GM23338 (cell line): Measurements from ENCODE around the gene SLC35G1. TPM values are rescaled to one million over a fixed set of nuclear protein-coding genes. Genes with fewer than 3 reads are reported as not detected.

ENCODE experiments used
- ATAC-seq: fragments of 200-7000 bp; cut with Tn5 transposase; 3 replicates; pipeline ENCODE4 v1.9.1; 2020
- DNase-seq: peaks from one replicate; pipeline ENCODE4 v3.0.0-alpha.2; 2015; ENCODE audit warnings: low spot score
- H2AFZ ChIP-seq: fragments of 200-600 bp; sonication (generic); 2 replicates; pipeline ENCODE4 v1.8.0; 2016; ENCODE audit warnings: antibody characterized with exemption, mild to moderate bottlenecking, moderate library complexity
- H3F3A ChIP-seq: fragments of 200-600 bp; sonication (generic); replicated peaks from 2 replicates; pipeline ENCODE4 v1.8.0; 2017; ENCODE audit warnings: antibody characterized with exemption, mixed run types, low read depth
- H3K27ac ChIP-seq: fragments of 200-600 bp; sonication (generic); 2 replicates; pipeline ENCODE4 v1.6.1; 2016; ENCODE audit warnings: low read depth
- H3K27me3 ChIP-seq: fragments of 200-600 bp; sonication (generic); 2 replicates; pipeline ENCODE4 v1.8.0; 2016; ENCODE audit warnings: mild to moderate bottlenecking, mixed run types, moderate library complexity; ENCODE audit not compliant: insufficient read depth
- H3K36me3 ChIP-seq: fragments of 200-600 bp; sonication (generic); 2 replicates; pipeline ENCODE4 v1.8.0; 2016; ENCODE audit warnings: mild to moderate bottlenecking; ENCODE audit not compliant: insufficient read depth
- H3K4me1 ChIP-seq: fragments of 200-600 bp; sonication (generic); 2 replicates; pipeline ENCODE4 v1.8.0; 2016; ENCODE audit warnings: mild to moderate bottlenecking, moderate library complexity; ENCODE audit not compliant: insufficient read depth
- H3K4me2 ChIP-seq: fragments of 200-600 bp; sonication (generic); 2 replicates; pipeline ENCODE4 v1.7.1; 2017; ENCODE audit warnings: mixed run types
- H3K4me3 ChIP-seq: fragments of 200-600 bp; sonication (generic); 2 replicates; pipeline ENCODE4 v1.6.1; 2016; ENCODE audit warnings: mixed run types
- H3K79me2 ChIP-seq: fragments of 200-600 bp; sonication (generic); replicated peaks from 2 replicates; pipeline ENCODE4 v1.8.0; 2017; ENCODE audit warnings: mild to moderate bottlenecking; ENCODE audit not compliant: insufficient read depth
- H3K9me2 ChIP-seq: fragments of 200-600 bp; sonication (generic); 2 replicates; pipeline ENCODE4 v1.8.0; 2017; ENCODE audit not compliant: insufficient read depth
- H4K20me1 ChIP-seq: fragments of 200-600 bp; sonication (generic); replicated peaks from 2 replicates; pipeline ENCODE4 v1.8.0; 2017; ENCODE audit warnings: mild to moderate bottlenecking; ENCODE audit not compliant: insufficient read depth
- H3K27ac Mint-ChIP-seq: 2 replicates; pipeline ENCODE4 v1.8.0; 2020; ENCODE audit warnings: inconsistent platforms, mild to moderate bottlenecking, moderate library complexity, mixed read lengths
- H3K27me3 Mint-ChIP-seq: 3 replicates; pipeline ENCODE4 v1.8.0; 2022; ENCODE audit warnings: low read depth, mild to moderate bottlenecking, moderate library complexity, mixed read lengths, inconsistent platforms; ENCODE audit not compliant: insufficient read depth, poor library complexity
- H3K36me3 Mint-ChIP-seq: 3 replicates; pipeline ENCODE4 v1.8.0; 2021; ENCODE audit warnings: low read depth, mild to moderate bottlenecking, inconsistent platforms, moderate library complexity, mixed read lengths
- H3K4me1 Mint-ChIP-seq: 3 replicates; pipeline ENCODE4 v1.8.0; 2020; ENCODE audit warnings: mild to moderate bottlenecking, inconsistent platforms, mixed read lengths
- H3K4me3 Mint-ChIP-seq: 3 replicates; pipeline ENCODE4 v1.8.0; 2021; ENCODE audit warnings: moderate library complexity, mild to moderate bottlenecking, inconsistent platforms, mixed read lengths
- H3K9me3 Mint-ChIP-seq: 3 replicates; pipeline ENCODE4 v1.8.0; 2020; ENCODE audit warnings: moderate library complexity, mild to moderate bottlenecking, inconsistent platforms, mixed read lengths
- CREB1 ChIP-seq: fragments of 250-450 bp; sonication (Bioruptor Pico); IDR thresholded peaks from 2 replicates; pipeline ENCODE4 v1.5.0; 2020; ENCODE audit warnings: low read depth, mild to moderate bottlenecking, moderate library complexity
- EZH2 ChIP-seq: fragments of 200-600 bp; sonication (generic); IDR thresholded peaks from one replicate; pipeline ENCODE4 v1.8.0; 2017; ENCODE audit warnings: antibody characterized with exemption, mild to moderate bottlenecking, low read depth; ENCODE audit not compliant: unreplicated experiment
- EZH2phosphoT487 ChIP-seq: fragments of 200-600 bp; sonication (generic); IDR thresholded peaks from one replicate; pipeline ENCODE4 v1.8.1; 2018; ENCODE audit warnings: antibody characterized with exemption; ENCODE audit not compliant: unreplicated experiment
- JUNB ChIP-seq: IDR thresholded peaks from one replicate; pipeline ENCODE4 v1.6.1; 2016; ENCODE audit warnings: antibody characterized with exemption; ENCODE audit not compliant: unreplicated experiment
- NANOG ChIP-seq: IDR thresholded peaks from 2 replicates; pipeline ENCODE4 v1.6.1; 2016; ENCODE audit warnings: antibody characterized with exemption, borderline replicate concordance
- POLR2AphosphoS5 ChIP-seq: IDR thresholded peaks from 2 replicates; pipeline ENCODE4 v1.6.1; 2016; ENCODE audit warnings: antibody characterized with exemption, low read depth
- STAT1 ChIP-seq: IDR thresholded peaks from one replicate; pipeline ENCODE4 v1.6.1; 2016; ENCODE audit warnings: antibody characterized with exemption; ENCODE audit not compliant: unreplicated experiment
- ZNF114 ChIP-seq: fragments of 250-450 bp; sonication (Bioruptor Pico); IDR thresholded peaks from 2 replicates; pipeline ENCODE4 v1.5.0; 2020; ENCODE audit warnings: mild to moderate bottlenecking, moderate library complexity
- ZNF331 ChIP-seq: fragments of 250-450 bp; sonication (Bioruptor Pico); IDR thresholded peaks from 2 replicates; pipeline ENCODE4 v1.5.0; 2020; ENCODE audit warnings: low read depth, mild to moderate bottlenecking, moderate library complexity
- polyA plus RNA-seq: library from polyadenylated mRNA; unstranded; fragments of >200 nt; fragmentation: Nextera tagmentation; extraction: Ambion mirVana; gene quantifications from 2 replicates; pipeline ENCODE4 v1.2.1, GENCODE V29; 2016
- total RNA-seq: library from RNA; depleted of rRNA; stranded (reverse); fragments of >200 nt; shearing (Covaris generic); gene quantifications from 2 replicates; pipeline ENCODE4 v1.2.3, GENCODE V29; 2014
- TF ChIP-seq, protein P1 (sequence below): fragments of 250-450 bp; sonication (Bioruptor Pico); IDR thresholded peaks from 2 replicates; pipeline ENCODE4 v1.5.0; 2020; ENCODE audit warnings: mild to moderate bottlenecking, moderate library complexity
- TF ChIP-seq, protein P2 (sequence below), 2 experiments: fragments of 200-600 bp in 1 of 2; sonication (generic) in 1 of 2; conservative IDR thresholded peaks; 2 replicates each; pipeline versions ENCODE4 v1.5.1 to v1.6.1; 2016 to 2017; ENCODE audit warnings: antibody characterized with exemption in 2 of 2, low read depth in 2 of 2, mild to moderate bottlenecking in 2 of 2, moderate library complexity in 1 of 2
- TF ChIP-seq, protein P3 (sequence below): IDR thresholded peaks from one replicate; pipeline ENCODE4 v1.6.1; 2018; ENCODE audit warnings: antibody characterized with exemption; ENCODE audit not compliant: unreplicated experiment
- TF ChIP-seq, protein P4 (sequence below): IDR thresholded peaks from 2 replicates; pipeline ENCODE4 v1.6.1; 2016; ENCODE audit warnings: antibody characterized with exemption

Gene SLC35G1
- total and polyA plus RNA-seq, 2 experiments from 2014 or later: 3.9 to 4.1 TPM

DNA sequence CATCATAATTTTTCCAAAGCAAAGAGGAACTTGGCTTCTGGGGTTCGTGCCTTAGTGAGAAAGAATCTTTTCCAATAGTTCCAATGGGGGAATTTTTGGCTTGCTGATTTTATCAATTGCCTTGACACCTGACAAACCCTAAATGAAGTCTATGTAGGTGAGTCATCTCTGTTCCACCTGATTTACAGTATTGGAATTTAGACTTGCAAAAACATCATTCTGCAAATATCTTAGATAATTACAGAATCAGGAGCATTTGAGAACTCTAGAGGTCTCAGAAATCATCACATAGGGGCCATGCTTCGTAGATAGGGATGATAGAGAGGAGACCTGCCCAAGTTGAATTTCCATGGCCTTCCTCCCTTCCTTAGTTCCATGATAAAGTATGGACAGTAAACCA, 9.3 kb downstream of the SLC35G1 start:
- TF ChIP-seq, protein P1, sequence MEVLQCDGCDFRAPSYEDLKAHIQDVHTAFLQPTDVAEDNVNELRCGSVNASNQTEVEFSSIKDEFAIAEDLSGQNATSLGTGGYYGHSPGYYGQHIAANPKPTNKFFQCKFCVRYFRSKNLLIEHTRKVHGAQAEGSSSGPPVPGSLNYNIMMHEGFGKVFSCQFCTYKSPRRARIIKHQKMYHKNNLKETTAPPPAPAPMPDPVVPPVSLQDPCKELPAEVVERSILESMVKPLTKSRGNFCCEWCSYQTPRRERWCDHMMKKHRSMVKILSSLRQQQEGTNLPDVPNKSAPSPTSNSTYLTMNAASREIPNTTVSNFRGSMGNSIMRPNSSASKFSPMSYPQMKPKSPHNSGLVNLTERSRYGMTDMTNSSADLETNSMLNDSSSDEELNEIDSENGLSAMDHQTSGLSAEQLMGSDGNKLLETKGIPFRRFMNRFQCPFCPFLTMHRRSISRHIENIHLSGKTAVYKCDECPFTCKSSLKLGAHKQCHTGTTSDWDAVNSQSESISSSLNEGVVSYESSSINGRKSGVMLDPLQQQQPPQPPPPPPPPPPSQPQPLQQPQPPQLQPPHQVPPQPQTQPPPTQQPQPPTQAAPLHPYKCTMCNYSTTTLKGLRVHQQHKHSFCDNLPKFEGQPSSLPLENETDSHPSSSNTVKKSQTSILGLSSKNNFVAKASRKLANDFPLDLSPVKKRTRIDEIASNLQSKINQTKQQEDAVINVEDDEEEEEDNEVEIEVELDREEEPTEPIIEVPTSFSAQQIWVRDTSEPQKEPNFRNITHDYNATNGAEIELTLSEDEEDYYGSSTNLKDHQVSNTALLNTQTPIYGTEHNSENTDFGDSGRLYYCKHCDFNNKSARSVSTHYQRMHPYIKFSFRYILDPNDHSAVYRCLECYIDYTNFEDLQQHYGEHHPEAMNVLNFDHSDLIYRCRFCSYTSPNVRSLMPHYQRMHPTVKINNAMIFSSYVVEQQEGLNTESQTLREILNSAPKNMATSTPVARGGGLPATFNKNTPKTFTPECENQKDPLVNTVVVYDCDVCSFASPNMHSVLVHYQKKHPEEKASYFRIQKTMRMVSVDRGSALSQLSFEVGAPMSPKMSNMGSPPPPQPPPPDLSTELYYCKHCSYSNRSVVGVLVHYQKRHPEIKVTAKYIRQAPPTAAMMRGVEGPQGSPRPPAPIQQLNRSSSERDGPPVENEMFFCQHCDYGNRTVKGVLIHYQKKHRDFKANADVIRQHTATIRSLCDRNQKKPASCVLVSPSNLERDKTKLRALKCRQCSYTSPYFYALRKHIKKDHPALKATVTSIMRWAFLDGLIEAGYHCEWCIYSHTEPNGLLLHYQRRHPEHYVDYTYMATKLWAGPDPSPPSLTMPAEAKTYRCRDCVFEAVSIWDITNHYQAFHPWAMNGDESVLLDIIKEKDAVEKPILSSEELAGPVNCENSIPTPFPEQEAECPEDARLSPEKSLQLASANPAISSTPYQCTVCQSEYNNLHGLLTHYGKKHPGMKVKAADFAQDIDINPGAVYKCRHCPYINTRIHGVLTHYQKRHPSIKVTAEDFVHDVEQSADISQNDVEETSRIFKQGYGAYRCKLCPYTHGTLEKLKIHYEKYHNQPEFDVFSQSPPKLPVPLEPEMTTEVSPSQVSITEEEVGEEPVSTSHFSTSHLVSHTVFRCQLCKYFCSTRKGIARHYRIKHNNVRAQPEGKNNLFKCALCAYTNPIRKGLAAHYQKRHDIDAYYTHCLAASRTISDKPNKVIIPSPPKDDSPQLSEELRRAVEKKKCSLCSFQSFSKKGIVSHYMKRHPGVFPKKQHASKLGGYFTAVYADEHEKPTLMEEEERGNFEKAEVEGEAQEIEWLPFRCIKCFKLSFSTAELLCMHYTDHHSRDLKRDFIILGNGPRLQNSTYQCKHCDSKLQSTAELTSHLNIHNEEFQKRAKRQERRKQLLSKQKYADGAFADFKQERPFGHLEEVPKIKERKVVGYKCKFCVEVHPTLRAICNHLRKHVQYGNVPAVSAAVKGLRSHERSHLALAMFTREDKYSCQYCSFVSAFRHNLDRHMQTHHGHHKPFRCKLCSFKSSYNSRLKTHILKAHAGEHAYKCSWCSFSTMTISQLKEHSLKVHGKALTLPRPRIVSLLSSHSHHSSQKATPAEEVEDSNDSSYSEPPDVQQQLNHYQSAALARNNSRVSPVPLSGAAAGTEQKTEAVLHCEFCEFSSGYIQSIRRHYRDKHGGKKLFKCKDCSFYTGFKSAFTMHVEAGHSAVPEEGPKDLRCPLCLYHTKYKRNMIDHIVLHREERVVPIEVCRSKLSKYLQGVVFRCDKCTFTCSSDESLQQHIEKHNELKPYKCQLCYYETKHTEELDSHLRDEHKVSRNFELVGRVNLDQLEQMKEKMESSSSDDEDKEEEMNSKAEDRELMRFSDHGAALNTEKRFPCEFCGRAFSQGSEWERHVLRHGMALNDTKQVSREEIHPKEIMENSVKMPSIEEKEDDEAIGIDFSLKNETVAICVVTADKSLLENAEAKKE (CRISPR knock-in tag): no peak
- TF ChIP-seq POLR2AphosphoS5: no peak
- no peak for TF ChIP-seq CREB1 (CRISPR knock-in tag)
- TF ChIP-seq, protein P2, sequence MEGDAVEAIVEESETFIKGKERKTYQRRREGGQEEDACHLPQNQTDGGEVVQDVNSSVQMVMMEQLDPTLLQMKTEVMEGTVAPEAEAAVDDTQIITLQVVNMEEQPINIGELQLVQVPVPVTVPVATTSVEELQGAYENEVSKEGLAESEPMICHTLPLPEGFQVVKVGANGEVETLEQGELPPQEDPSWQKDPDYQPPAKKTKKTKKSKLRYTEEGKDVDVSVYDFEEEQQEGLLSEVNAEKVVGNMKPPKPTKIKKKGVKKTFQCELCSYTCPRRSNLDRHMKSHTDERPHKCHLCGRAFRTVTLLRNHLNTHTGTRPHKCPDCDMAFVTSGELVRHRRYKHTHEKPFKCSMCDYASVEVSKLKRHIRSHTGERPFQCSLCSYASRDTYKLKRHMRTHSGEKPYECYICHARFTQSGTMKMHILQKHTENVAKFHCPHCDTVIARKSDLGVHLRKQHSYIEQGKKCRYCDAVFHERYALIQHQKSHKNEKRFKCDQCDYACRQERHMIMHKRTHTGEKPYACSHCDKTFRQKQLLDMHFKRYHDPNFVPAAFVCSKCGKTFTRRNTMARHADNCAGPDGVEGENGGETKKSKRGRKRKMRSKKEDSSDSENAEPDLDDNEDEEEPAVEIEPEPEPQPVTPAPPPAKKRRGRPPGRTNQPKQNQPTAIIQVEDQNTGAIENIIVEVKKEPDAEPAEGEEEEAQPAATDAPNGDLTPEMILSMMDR (conservative IDR thresholded peaks at IDR 0.05; ENCODE audit: low read depth in 2 of 2): no peak
- no peak for TF ChIP-seq NANOG
- no peak for TF ChIP-seq STAT1
- TF ChIP-seq, protein P3, sequence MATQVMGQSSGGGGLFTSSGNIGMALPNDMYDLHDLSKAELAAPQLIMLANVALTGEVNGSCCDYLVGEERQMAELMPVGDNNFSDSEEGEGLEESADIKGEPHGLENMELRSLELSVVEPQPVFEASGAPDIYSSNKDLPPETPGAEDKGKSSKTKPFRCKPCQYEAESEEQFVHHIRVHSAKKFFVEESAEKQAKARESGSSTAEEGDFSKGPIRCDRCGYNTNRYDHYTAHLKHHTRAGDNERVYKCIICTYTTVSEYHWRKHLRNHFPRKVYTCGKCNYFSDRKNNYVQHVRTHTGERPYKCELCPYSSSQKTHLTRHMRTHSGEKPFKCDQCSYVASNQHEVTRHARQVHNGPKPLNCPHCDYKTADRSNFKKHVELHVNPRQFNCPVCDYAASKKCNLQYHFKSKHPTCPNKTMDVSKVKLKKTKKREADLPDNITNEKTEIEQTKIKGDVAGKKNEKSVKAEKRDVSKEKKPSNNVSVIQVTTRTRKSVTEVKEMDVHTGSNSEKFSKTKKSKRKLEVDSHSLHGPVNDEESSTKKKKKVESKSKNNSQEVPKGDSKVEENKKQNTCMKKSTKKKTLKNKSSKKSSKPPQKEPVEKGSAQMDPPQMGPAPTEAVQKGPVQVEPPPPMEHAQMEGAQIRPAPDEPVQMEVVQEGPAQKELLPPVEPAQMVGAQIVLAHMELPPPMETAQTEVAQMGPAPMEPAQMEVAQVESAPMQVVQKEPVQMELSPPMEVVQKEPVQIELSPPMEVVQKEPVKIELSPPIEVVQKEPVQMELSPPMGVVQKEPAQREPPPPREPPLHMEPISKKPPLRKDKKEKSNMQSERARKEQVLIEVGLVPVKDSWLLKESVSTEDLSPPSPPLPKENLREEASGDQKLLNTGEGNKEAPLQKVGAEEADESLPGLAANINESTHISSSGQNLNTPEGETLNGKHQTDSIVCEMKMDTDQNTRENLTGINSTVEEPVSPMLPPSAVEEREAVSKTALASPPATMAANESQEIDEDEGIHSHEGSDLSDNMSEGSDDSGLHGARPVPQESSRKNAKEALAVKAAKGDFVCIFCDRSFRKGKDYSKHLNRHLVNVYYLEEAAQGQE: no peak
- no peak for TF ChIP-seq ZNF114 (CRISPR knock-in tag)
- TF ChIP-seq EZH2phosphoT487: no peak
- TF ChIP-seq EZH2: no peak
- no peak for TF ChIP-seq ZNF331 (CRISPR knock-in tag)
- no peak for TF ChIP-seq JUNB
- TF ChIP-seq, protein P4, sequence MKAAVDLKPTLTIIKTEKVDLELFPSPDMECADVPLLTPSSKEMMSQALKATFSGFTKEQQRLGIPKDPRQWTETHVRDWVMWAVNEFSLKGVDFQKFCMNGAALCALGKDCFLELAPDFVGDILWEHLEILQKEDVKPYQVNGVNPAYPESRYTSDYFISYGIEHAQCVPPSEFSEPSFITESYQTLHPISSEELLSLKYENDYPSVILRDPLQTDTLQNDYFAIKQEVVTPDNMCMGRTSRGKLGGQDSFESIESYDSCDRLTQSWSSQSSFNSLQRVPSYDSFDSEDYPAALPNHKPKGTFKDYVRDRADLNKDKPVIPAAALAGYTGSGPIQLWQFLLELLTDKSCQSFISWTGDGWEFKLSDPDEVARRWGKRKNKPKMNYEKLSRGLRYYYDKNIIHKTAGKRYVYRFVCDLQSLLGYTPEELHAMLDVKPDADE: no peak
- Histone ChIP-seq H3K4me2 (no peak overlapping the region), H4K20me1 (no peaks in the 10 kb centered on the region; the same call in 1 of the 2 replicates), H3K27me3 (no peaks in the 10 kb centered on the region), H3K9me2 (no peaks in the 10 kb centered on the region), H3K79me2 (no peaks in the 10 kb centered on the region), H3F3A (no peaks in the 10 kb centered on the region), H3K36me3 (no peaks in the 10 kb centered on the region), H3K27ac (no peak overlapping the region), H3K4me1 (no peaks in the 10 kb centered on the region), H2AFZ (no peak overlapping the region), H3K4me3 (no peak overlapping the region)
- ATAC-seq: no peak
- no peak for DNase-seq
- Mint-ChIP-seq H3K4me3 (no peak overlapping the region), H3K27me3 (peaks cover 1% of the 10 kb centered on the region), H3K4me1 (no peaks in the 10 kb centered on the region), H3K9me3 (no peaks in the 10 kb centered on the region), H3K36me3 (no peaks in the 10 kb centered on the region; the same call in 2 of the 3 replicates), H3K27ac (no peak overlapping the region)
